Measurements from ENCODE around the gene PAK6. TPM values are rescaled to one million over a fixed set of nuclear protein-coding genes. Genes with fewer than 3 reads are reported as not detected.
A peak's percentile ranks its signal among the peaks of the same experiment; 100 is the strongest.

PAK6 gene
- total RNA-seq, 1 donor from 2014 or later, result 0.26 TPM

- intact Hi-C loops (cut with micrococcal nuclease), result loop anchor here (1.0 kb wide), 2 partner anchors 31 to 36 kb away; no protein-coding TSS in a partner anchor
- H3K4me1 Mint-ChIP-seq (ENCODE audit: low read depth), result peaks cover 34% of the 10 kb centered on the region
- peak overlapping the region; percentile 98 for H3K27ac Mint-ChIP-seq
- no peaks in the 10 kb centered on the region for H3K36me3 Mint-ChIP-seq (ENCODE audit: low read depth)
- H3K4me3 Mint-ChIP-seq, result peak overlapping the region; percentile 92
- DNase-seq (ENCODE audit: low spot score), result peak; percentile 53
- no peaks in the 10 kb centered on the region for H3K9me3 Mint-ChIP-seq
- peaks cover 38% of the 10 kb centered on the region for H3K27me3 Mint-ChIP-seq (ENCODE audit: insufficient read depth)
Observed at GRCh38 chr15:40310001-40310959, 71.4 kb downstream of the PAK6 start.

DNA sequence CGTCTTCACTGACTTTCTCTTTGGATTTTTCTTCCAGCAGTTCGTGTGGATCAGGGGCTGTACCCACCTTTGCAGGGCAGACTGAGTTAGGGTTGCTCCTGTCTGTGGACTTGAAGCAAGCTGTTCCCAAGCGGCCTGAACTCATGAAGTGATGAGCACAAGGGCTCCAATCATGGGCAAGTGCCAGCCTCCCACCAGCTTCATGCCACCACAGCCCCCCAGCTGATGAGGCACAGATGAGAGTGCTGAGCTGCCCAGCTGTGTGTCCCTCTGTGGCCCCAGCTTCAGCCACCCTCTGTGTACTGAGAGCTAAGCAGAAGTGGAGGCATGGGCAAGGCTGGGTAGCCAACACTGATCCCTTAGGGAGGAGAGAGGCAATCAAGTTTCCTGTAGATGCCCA lies 72.1 kb downstream of the PAK6 start:
- H3K4me3 Mint-ChIP-seq, result no peak overlapping the region
- no peak for DNase-seq (ENCODE audit: low spot score)
- H3K4me1 Mint-ChIP-seq (ENCODE audit: low read depth), result peaks cover 29% of the 10 kb centered on the region
- intact Hi-C loops (cut with micrococcal nuclease), result loop anchor here (1.0 kb wide), 2 partner anchors 32 to 37 kb away; no protein-coding TSS in a partner anchor
- H3K27ac Mint-ChIP-seq, result no peak overlapping the region
- peaks cover 44% of the 10 kb centered on the region for H3K27me3 Mint-ChIP-seq (ENCODE audit: insufficient read depth)
- no peaks in the 10 kb centered on the region for H3K9me3 Mint-ChIP-seq
- H3K36me3 Mint-ChIP-seq (ENCODE audit: low read depth), result no peaks in the 10 kb centered on the region

- intact Hi-C loops (cut with micrococcal nuclease), result no loop called here
- no peaks in the 10 kb centered on the region for H3K36me3 Mint-ChIP-seq (ENCODE audit: low read depth)
- H3K9me3 Mint-ChIP-seq, result no peaks in the 10 kb centered on the region
- no peak for DNase-seq (ENCODE audit: low spot score)
- H3K27ac Mint-ChIP-seq, result no peak overlapping the region
- no peak overlapping the region for H3K4me3 Mint-ChIP-seq
- H3K27me3 Mint-ChIP-seq (ENCODE audit: insufficient read depth), result peaks cover 52% of the 10 kb centered on the region
- H3K4me1 Mint-ChIP-seq (ENCODE audit: low read depth), result peaks cover 19% of the 10 kb centered on the region
Observed at GRCh38 chr15:40312370-40313158, 73.7 kb downstream of the PAK6 start.

GRCh38 chr15:40313531-40314398 lies 74.9 kb downstream of the PAK6 start:
- Mint-ChIP-seq H3K27me3 (ENCODE audit: insufficient read depth) (peaks cover 57% of the 10 kb centered on the region), H3K4me1 (ENCODE audit: low read depth) (peaks cover 13% of the 10 kb centered on the region), H3K9me3 (no peaks in the 10 kb centered on the region), H3K36me3 (ENCODE audit: low read depth) (no peaks in the 10 kb centered on the region), H3K27ac (no peak overlapping the region), H3K4me3 (no peak overlapping the region)
- DNase-seq (ENCODE audit: low spot score), result no peak
- intact Hi-C loops (cut with micrococcal nuclease), result no loop called here

DNA sequence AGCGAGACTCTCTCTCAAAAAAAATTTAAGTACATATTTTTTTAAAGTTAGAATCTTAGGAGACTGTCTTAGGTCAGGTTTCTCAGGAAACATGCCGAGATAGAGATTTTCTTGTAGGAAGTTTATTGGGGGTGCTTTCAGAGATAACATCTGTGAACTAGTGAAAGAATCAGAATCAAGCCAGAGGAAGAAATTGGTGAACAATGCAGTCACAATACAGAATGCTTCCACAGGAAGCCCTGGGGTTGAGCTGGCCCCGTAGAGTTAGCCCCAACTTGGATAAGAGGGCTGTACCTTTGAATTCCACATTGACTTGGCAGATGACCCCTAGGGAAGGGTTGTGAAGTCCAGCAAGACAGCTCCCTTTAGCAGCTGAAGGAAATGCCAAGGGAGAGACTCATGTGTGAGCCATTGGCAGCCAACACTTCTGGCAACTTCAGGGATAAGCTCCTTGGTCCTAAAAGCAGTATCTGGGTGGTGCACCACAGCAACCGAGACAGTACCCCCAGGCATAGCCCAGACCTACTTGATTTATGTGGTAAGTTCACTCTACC lies 75.9 kb downstream of the PAK6 start:
- intact Hi-C loops (cut with micrococcal nuclease), result no loop called here
- Mint-ChIP-seq H3K27me3 (ENCODE audit: insufficient read depth) (peaks cover 57% of the 10 kb centered on the region), H3K4me3 (no peak overlapping the region), H3K27ac (no peak overlapping the region), H3K4me1 (ENCODE audit: low read depth) (peaks cover 3% of the 10 kb centered on the region), H3K9me3 (no peaks in the 10 kb centered on the region), H3K36me3 (ENCODE audit: low read depth) (no peaks in the 10 kb centered on the region)
- DNase-seq (ENCODE audit: low spot score), result no peak

- no peak for DNase-seq (ENCODE audit: low spot score)
- intact Hi-C loops (cut with micrococcal nuclease), result no loop called here
- Mint-ChIP-seq H3K27ac (no peak overlapping the region), H3K4me3 (no peak overlapping the region), H3K36me3 (ENCODE audit: low read depth) (no peaks in the 10 kb centered on the region), H3K4me1 (ENCODE audit: low read depth) (peaks cover 8% of the 10 kb centered on the region), H3K27me3 (ENCODE audit: insufficient read depth) (peaks cover 52% of the 10 kb centered on the region), H3K9me3 (no peaks in the 10 kb centered on the region)
Observed at GRCh38 chr15:40316931-40317330, 78.1 kb downstream of the PAK6 start.

DNA sequence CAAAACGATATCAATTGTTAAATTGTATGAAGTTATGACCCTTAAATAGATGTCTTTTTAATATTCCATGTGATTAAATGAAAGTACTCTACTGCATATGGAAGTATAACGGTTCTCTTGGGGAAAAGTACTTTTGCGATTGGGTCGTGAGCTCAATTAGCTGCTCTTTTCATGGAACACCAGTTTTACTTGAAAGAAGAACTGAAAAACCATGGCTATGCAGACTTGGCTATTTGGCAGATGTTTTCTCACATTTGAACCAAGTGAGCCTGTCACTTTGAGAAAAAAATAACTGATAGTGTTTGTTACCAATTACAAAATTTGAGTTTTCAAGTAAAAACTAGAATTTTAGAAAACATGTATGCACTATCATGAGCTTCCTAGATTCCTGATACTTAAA lies 78.7 kb downstream of the PAK6 start:
- peaks cover 46% of the 10 kb centered on the region for H3K27me3 Mint-ChIP-seq (ENCODE audit: insufficient read depth)
- DNase-seq (ENCODE audit: low spot score), result no peak
- H3K4me1 Mint-ChIP-seq (ENCODE audit: low read depth), result peaks cover 14% of the 10 kb centered on the region
- no peak overlapping the region for H3K4me3 Mint-ChIP-seq
- no peaks in the 10 kb centered on the region for H3K9me3 Mint-ChIP-seq
- no peaks in the 10 kb centered on the region for H3K36me3 Mint-ChIP-seq (ENCODE audit: low read depth)
- intact Hi-C loops (cut with micrococcal nuclease), result no loop called here
- no peak overlapping the region for H3K27ac Mint-ChIP-seq

DNA sequence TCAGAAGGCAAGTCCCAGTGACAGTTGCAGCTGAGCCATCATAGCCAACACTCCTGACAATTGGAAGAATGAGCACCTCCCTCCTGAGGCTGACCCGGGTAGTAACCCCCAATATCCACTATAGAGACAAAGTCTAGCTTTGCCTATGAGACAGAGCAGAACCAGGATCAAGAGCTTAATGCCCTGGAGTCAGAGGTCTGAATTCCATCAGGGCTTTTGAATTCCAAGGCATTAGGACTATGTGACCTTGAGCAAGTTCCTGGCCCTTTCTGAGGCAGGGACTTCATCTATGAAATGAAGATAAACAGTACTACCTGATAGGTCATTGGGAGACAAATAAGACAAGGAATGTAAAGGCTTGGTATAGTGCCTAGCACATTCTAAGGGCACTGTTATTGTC lies 81.5 kb downstream of the PAK6 start:
- peaks cover 4% of the 10 kb centered on the region for H3K36me3 Mint-ChIP-seq (ENCODE audit: low read depth)
- intact Hi-C loops (cut with micrococcal nuclease), result loop anchor here (5.0 kb wide), 2 partner anchors 213 to 273 kb away; partner anchors contain the start of gene BMF

DNA sequence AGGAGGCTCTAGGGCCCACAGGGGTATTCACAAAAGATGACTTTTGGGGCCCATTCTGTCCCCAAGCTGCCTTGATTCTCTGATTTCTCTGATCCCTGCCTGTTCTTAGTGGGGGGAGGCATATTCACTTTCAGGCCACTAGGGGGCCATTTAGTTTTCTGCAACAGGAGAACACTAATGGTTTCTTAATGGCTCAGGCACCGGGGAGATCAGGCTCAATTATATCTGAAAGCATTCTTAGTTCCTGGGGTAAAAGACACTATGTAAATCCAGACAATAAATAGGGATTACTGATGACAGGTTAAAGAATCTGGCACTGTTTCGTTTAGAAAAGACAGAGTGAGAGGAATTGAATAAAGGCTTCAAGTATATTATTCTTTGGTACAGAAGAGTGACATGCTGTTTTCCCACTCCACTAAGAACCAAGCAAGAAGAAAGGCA lies 82.1 kb downstream of the PAK6 start:
- H3K4me1 Mint-ChIP-seq (ENCODE audit: low read depth), result peaks cover 32% of the 10 kb centered on the region
- peak overlapping the region; percentile 38 for H3K4me3 Mint-ChIP-seq
- intact Hi-C loops (cut with micrococcal nuclease), result loop anchor here (1.0 to 5.0 kb wide), 4 partner anchors 17 to 274 kb away; partner anchors contain the start of gene BMF
- H3K27ac Mint-ChIP-seq, result no peak overlapping the region
- DNase-seq (ENCODE audit: low spot score), result peak; percentile 47
- peaks cover 25% of the 10 kb centered on the region for H3K27me3 Mint-ChIP-seq (ENCODE audit: insufficient read depth)
- peaks cover 5% of the 10 kb centered on the region for H3K36me3 Mint-ChIP-seq (ENCODE audit: low read depth)
- no peaks in the 10 kb centered on the region for H3K9me3 Mint-ChIP-seq

More for the DNA sequence above, 81.5 kb downstream of the PAK6 start:
- peaks cover 28% of the 10 kb centered on the region for H3K27me3 Mint-ChIP-seq (ENCODE audit: insufficient read depth)
- no peaks in the 10 kb centered on the region for H3K9me3 Mint-ChIP-seq
- DNase-seq (ENCODE audit: low spot score), result no peak
- H3K27ac Mint-ChIP-seq, result no peak overlapping the region
- peaks cover 27% of the 10 kb centered on the region for H3K4me1 Mint-ChIP-seq (ENCODE audit: low read depth)
- H3K4me3 Mint-ChIP-seq, result no peak overlapping the region

- intact Hi-C loops (cut with micrococcal nuclease), result loop anchor here (1.0 to 5.0 kb wide), 5 partner anchors 14 to 275 kb away; partner anchors contain the start of genes BMF and DISP2
- Mint-ChIP-seq H3K36me3 (ENCODE audit: low read depth) (peaks cover 8% of the 10 kb centered on the region), H3K27ac (no peak overlapping the region), H3K27me3 (ENCODE audit: insufficient read depth) (peaks cover 20% of the 10 kb centered on the region), H3K9me3 (no peaks in the 10 kb centered on the region), H3K4me1 (ENCODE audit: low read depth) (peaks cover 44% of the 10 kb centered on the region), H3K4me3 (peak overlapping the region; percentile 83)
- no peak for DNase-seq (ENCODE audit: low spot score)
Observed at GRCh38 chr15:40322531-40323238, 83.8 kb downstream of the PAK6 start.

DNA sequence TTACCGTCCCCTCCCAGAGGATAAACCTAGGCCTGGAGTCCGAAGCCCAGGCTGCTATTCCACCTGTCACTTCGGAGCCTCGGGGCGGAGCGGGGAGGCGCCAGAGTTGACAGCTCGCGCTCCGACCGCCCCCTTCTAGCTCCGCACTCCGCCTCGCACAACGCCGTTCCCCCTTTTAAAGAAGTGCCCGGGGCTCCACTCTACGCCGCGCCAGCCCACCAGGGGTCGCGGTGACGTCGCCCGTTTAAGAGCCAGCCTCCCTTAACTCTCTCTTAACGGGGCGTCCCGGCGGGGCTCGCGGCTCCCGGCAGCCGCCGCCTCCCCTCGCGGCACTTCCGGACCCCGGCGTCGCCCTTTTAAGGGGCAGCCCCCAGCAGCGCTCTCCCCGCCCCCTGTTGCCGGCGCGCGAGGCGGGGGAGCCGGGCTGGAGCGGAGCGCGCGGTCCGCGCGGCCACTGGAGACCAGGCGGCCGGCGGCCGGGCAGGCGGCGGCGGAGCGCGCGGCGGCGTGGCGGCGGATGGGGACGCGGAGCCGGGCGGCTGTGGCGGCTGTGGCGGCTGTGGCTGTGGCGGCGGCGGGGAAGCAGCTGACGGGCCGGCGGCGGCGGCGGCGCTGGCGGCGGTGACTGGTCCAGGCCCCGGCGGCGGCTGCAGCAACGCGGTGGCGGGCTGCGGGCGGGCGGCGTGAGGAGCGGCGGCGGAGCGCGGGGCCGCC lies 84.5 kb downstream of the PAK6 start, which contains the start of gene INAFM2:
TSS of gene INAFM2 (plus strand) at position 454 of the 714 bp plus-strand sequence. CDS start 364 bp downstream, outside the sequence.
- H3K4me1 Mint-ChIP-seq (ENCODE audit: low read depth), result peaks cover 52% of the 10 kb centered on the region
- peaks cover 15% of the 10 kb centered on the region for H3K27me3 Mint-ChIP-seq (ENCODE audit: insufficient read depth)
- H3K4me3 Mint-ChIP-seq, result peak within 1 kb of the TSS; percentile 83
- no peak within 1 kb of the TSS for H3K27ac Mint-ChIP-seq
- peaks cover 8% of the 10 kb centered on the region for H3K36me3 Mint-ChIP-seq (ENCODE audit: low read depth)
- peak; percentile 83 for DNase-seq (ENCODE audit: low spot score)
- H3K9me3 Mint-ChIP-seq, result no peaks in the 10 kb centered on the region
- intact Hi-C loops (cut with micrococcal nuclease), result loop anchor here (1.0 to 5.0 kb wide), 5 partner anchors 15 to 276 kb away; partner anchors contain the start of genes BMF and DISP2

All from activated T-helper 1 cell treated with anti-CD3 and anti-CD28 coated beads, Interleukin-12 subunit alpha, Interleukin-12 subunit beta, Interleukin-2, Interleukin-4 antibody, amounts not matched to agents 30 ng/mL and 10 ng/mL and 1 ng/mL, durations not matched to agents 14 hours and 24 hours and 36 hours (primary cell).